Immature natural killer cell (primary cell): ENCODE data around the gene TMEM131L. TPM values are rescaled to one million over a fixed set of nuclear protein-coding genes. Genes with fewer than 3 reads are reported as not detected.
"Not testable (repeated sequence)": the region's sequence is repeated elsewhere in the genome, so short reads cannot be mapped to it uniquely, and the experiment has no call there.

Experiments used
- DNase-seq, 3 donors: peaks; one replicate each; pipeline ENCODE4 v3.0.0; 2022; ENCODE audit warnings: mixed read lengths in 1 of 3
- H3K27ac Mint-ChIP-seq, 6 donors: one replicate each; pipeline ENCODE4 v1.8.0; 2020; ENCODE audit warnings: mixed read lengths in 6 of 6, mild to moderate bottlenecking in 5 of 6, inconsistent platforms in 4 of 6, moderate library complexity in 3 of 6
- H3K27me3 Mint-ChIP-seq, 3 donors: one replicate each; pipeline ENCODE4 v1.8.0; 2020 to 2021; ENCODE audit warnings: low read depth in 3 of 3, mild to moderate bottlenecking in 3 of 3, mixed read lengths in 3 of 3, moderate library complexity in 3 of 3, inconsistent platforms in 1 of 3
- H3K36me3 Mint-ChIP-seq, 3 donors: one replicate each; pipeline ENCODE4 v1.8.0; 2020; ENCODE audit warnings: mixed read lengths in 3 of 3, inconsistent platforms in 2 of 3, mild to moderate bottlenecking in 2 of 3
- H3K4me1 Mint-ChIP-seq, 2 donors: one replicate each; pipeline ENCODE4 v1.8.0; 2020; ENCODE audit warnings: inconsistent platforms in 2 of 2, mild to moderate bottlenecking in 2 of 2, mixed read lengths in 2 of 2, moderate library complexity in 1 of 2
- H3K4me3 Mint-ChIP-seq, 5 donors: one replicate each; pipeline ENCODE4 v1.8.0; 2020; ENCODE audit warnings: mild to moderate bottlenecking in 5 of 5, mixed read lengths in 5 of 5, inconsistent platforms in 3 of 5, moderate library complexity in 3 of 5
- H3K9me3 Mint-ChIP-seq, 6 donors: one replicate each; pipeline ENCODE4 v1.8.0; 2020; ENCODE audit warnings: mild to moderate bottlenecking in 6 of 6, mixed read lengths in 6 of 6, inconsistent platforms in 4 of 6, moderate library complexity in 3 of 6
- polyA plus RNA-seq, 3 donors: library from polyadenylated mRNA; unstranded; fragments of 300-500 nt; fragmentation: Illumina TruSeq; gene quantifications; one replicate each; pipeline ENCODE4 v1.2.3, GENCODE V29; 2021

Gene TMEM131L
- polyA plus RNA-seq, 3 donors from 2014 or later, result 9.3 to 32.4 (median 20.6) TPM

- Mint-ChIP-seq H3K27ac (peak overlapping the region; percentile 31 to 75 (median 50)), H3K36me3 (peaks cover 0 to 9% (median 3%) of the 10 kb centered on the region in 3 donors), H3K27me3 (peaks cover 0 to 3% (median 0%) of the 10 kb centered on the region in 3 donors), H3K9me3 (no peaks in the 10 kb centered on the region), H3K4me3 (peak overlapping the region in 2 of 5 donors; percentile 7 to 51), H3K4me1 (peaks cover 64 to 87% of the 10 kb centered on the region in 2 donors)
- no peak for DNase-seq
These were observed 76.0 kb downstream of the TMEM131L start for GRCh38 chr4:153542131-153542530.

GRCh38 chr4:153542834-153543233, 76.7 kb downstream of the TMEM131L start:
- peak overlapping the region in 4 of 6 donors; percentile 6 to 61 (median 44) for H3K27ac Mint-ChIP-seq
- DNase-seq, result no peak
- peaks cover 0 to 3% (median 0%) of the 10 kb centered on the region in 3 donors for H3K27me3 Mint-ChIP-seq
- peaks cover 65 to 89% of the 10 kb centered on the region in 2 donors for H3K4me1 Mint-ChIP-seq
- peak overlapping the region in 2 of 5 donors; percentile 1 to 46 for H3K4me3 Mint-ChIP-seq
- peaks cover 0 to 7% (median 3%) of the 10 kb centered on the region in 3 donors for H3K36me3 Mint-ChIP-seq
- H3K9me3 Mint-ChIP-seq, result no peaks in the 10 kb centered on the region

GRCh38 chr4:153543351-153543750, 77.2 kb downstream of the TMEM131L start:
- Mint-ChIP-seq H3K4me3 (no peak overlapping the region), H3K27ac (peak overlapping the region in 2 of 6 donors; percentile 6 to 44), H3K4me1 (peaks cover 62 to 89% of the 10 kb centered on the region in 2 donors), H3K27me3 (peaks cover 0 to 3% (median 0%) of the 10 kb centered on the region in 3 donors), H3K36me3 (peaks cover 0 to 5% (median 3%) of the 10 kb centered on the region in 3 donors), H3K9me3 (no peaks in the 10 kb centered on the region)
- no peak for DNase-seq

- H3K36me3 Mint-ChIP-seq, result peaks cover 0 to 7% (median 5%) of the 10 kb centered on the region in 3 donors
- H3K27me3 Mint-ChIP-seq, result peaks cover 0 to 3% (median 0%) of the 10 kb centered on the region in 3 donors
- no peak for DNase-seq
- peak overlapping the region in 1 of 6 donors; percentile 45 for H3K27ac Mint-ChIP-seq
- no peak overlapping the region for H3K4me3 Mint-ChIP-seq
- H3K9me3 Mint-ChIP-seq, result no peaks in the 10 kb centered on the region
- peaks cover 63 to 85% of the 10 kb centered on the region in 2 donors for H3K4me1 Mint-ChIP-seq
These were observed 79.7 kb downstream of the TMEM131L start for GRCh38 chr4:153545822-153546221.

- H3K9me3 Mint-ChIP-seq, result no peaks in the 10 kb centered on the region
- H3K27me3 Mint-ChIP-seq, result peaks cover 0 to 2% (median 0%) of the 10 kb centered on the region in 3 donors
- peaks cover 0 to 10% (median 8%) of the 10 kb centered on the region in 3 donors for H3K36me3 Mint-ChIP-seq
- DNase-seq, result no peak
- peak overlapping the region in 2 of 6 donors; percentile 16 to 61 for H3K27ac Mint-ChIP-seq
- no peak overlapping the region for H3K4me3 Mint-ChIP-seq
- H3K4me1 Mint-ChIP-seq, result peaks cover 62 to 84% of the 10 kb centered on the region in 2 donors
These were observed 80.1 kb downstream of the TMEM131L start for GRCh38 chr4:153546280-153546679.

- no peak for DNase-seq
- no peak overlapping the region for H3K4me3 Mint-ChIP-seq
- H3K27me3 Mint-ChIP-seq, result no peaks in the 10 kb centered on the region
- H3K27ac Mint-ChIP-seq, result peak overlapping the region in 3 of 6 donors; percentile 5 to 55 (median 29)
- H3K4me1 Mint-ChIP-seq, result peaks cover 49 to 72% of the 10 kb centered on the region in 2 donors
- peaks cover 0 to 10% (median 8%) of the 10 kb centered on the region in 3 donors for H3K36me3 Mint-ChIP-seq
- H3K9me3 Mint-ChIP-seq, result no peaks in the 10 kb centered on the region
These were observed 81.4 kb downstream of the TMEM131L start for GRCh38 chr4:153547520-153547919.

GRCh38 chr4:153548907-153549306, 82.7 kb downstream of the TMEM131L start:
- Mint-ChIP-seq H3K36me3 (peaks cover 0 to 16% (median 10%) of the 10 kb centered on the region in 3 donors), H3K27ac (peak overlapping the region in 5 of 6 donors; percentile 28 to 83 (median 66)), H3K4me1 (peaks cover 48 to 68% of the 10 kb centered on the region in 2 donors)
- not testable (repeated sequence) for H3K27me3 Mint-ChIP-seq, DNase-seq, H3K9me3 Mint-ChIP-seq, H3K4me3 Mint-ChIP-seq

GRCh38 chr4:153549405-153549804, 83.2 kb downstream of the TMEM131L start:
- peaks cover 44 to 66% of the 10 kb centered on the region in 2 donors for H3K4me1 Mint-ChIP-seq
- H3K36me3 Mint-ChIP-seq, result peaks cover 0 to 16% (median 10%) of the 10 kb centered on the region in 3 donors
- H3K4me3 Mint-ChIP-seq, result no peak overlapping the region
- no peaks in the 10 kb centered on the region for H3K9me3 Mint-ChIP-seq
- H3K27ac Mint-ChIP-seq, result peak overlapping the region in 4 of 6 donors; percentile 28 to 83 (median 72)
- no peak for DNase-seq
- no peaks in the 10 kb centered on the region for H3K27me3 Mint-ChIP-seq

- peak overlapping the region in 2 of 6 donors; percentile 39 to 59 for H3K27ac Mint-ChIP-seq
- peaks cover 0 to 27% (median 22%) of the 10 kb centered on the region in 3 donors for H3K36me3 Mint-ChIP-seq
- no peaks in the 10 kb centered on the region for H3K27me3 Mint-ChIP-seq
- no peak for DNase-seq
- no peaks in the 10 kb centered on the region for H3K9me3 Mint-ChIP-seq
- no peak overlapping the region for H3K4me3 Mint-ChIP-seq
- H3K4me1 Mint-ChIP-seq, result peaks cover 33 to 67% of the 10 kb centered on the region in 2 donors
These were observed 87.1 kb downstream of the TMEM131L start for GRCh38 chr4:153553155-153553818.

- no peaks in the 10 kb centered on the region for H3K27me3 Mint-ChIP-seq
- no peaks in the 10 kb centered on the region for H3K9me3 Mint-ChIP-seq
- no peak for DNase-seq
- no peak overlapping the region for H3K4me3 Mint-ChIP-seq
- peaks cover 0 to 27% (median 22%) of the 10 kb centered on the region in 3 donors for H3K36me3 Mint-ChIP-seq
- peak overlapping the region in 1 of 6 donors; percentile 59 for H3K27ac Mint-ChIP-seq
- peaks cover 30 to 67% of the 10 kb centered on the region in 2 donors for H3K4me1 Mint-ChIP-seq
These were observed 87.6 kb downstream of the TMEM131L start for GRCh38 chr4:153553819-153554170.

GRCh38 chr4:153555730-153556434, 89.7 kb downstream of the TMEM131L start:
- Mint-ChIP-seq H3K4me3 (no peak overlapping the region), H3K27me3 (no peaks in the 10 kb centered on the region), H3K36me3 (peaks cover 10 to 39% (median 24%) of the 10 kb centered on the region in 3 donors), H3K4me1 (peaks cover 28 to 69% of the 10 kb centered on the region in 2 donors), H3K9me3 (no peaks in the 10 kb centered on the region), H3K27ac (peak overlapping the region in 3 of 6 donors; percentile 3 to 77 (median 67))
- no peak for DNase-seq

- Mint-ChIP-seq H3K36me3 (peaks cover 15 to 42% (median 26%) of the 10 kb centered on the region in 3 donors), H3K9me3 (no peaks in the 10 kb centered on the region), H3K27me3 (no peaks in the 10 kb centered on the region), H3K4me1 (peaks cover 29 to 72% of the 10 kb centered on the region in 2 donors), H3K4me3 (no peak overlapping the region), H3K27ac (peak overlapping the region in 5 of 6 donors; percentile 3 to 77 (median 67))
- no peak for DNase-seq
These were observed 90.3 kb downstream of the TMEM131L start for GRCh38 chr4:153556435-153556815.

- H3K9me3 Mint-ChIP-seq, result no peaks in the 10 kb centered on the region
- DNase-seq, result no peak
- peaks cover 36 to 80% of the 10 kb centered on the region in 2 donors for H3K4me1 Mint-ChIP-seq
- H3K27me3 Mint-ChIP-seq, result peaks cover 0 to 1% (median 0%) of the 10 kb centered on the region in 3 donors
- no peak overlapping the region for H3K4me3 Mint-ChIP-seq
- H3K27ac Mint-ChIP-seq, result peak overlapping the region in 5 of 6 donors; percentile 4 to 63 (median 29)
- H3K36me3 Mint-ChIP-seq, result peaks cover 34 to 58% (median 39%) of the 10 kb centered on the region in 3 donors
These were observed 94.7 kb downstream of the TMEM131L start for GRCh38 chr4:153560908-153561307.
